B cell (primary cell): ENCODE results near the gene TSSK6. TPM values are rescaled to one million over a fixed set of nuclear protein-coding genes. Genes with fewer than 3 reads are reported as not detected.

Source experiments
- ATAC-seq: fragments of 200-7000 bp; cut with Tn5 transposase; one replicate; pipeline ENCODE4 v1.10.0; 2021; ENCODE audit warnings: low read depth, mild to moderate bottlenecking, moderate number of reproducible peaks, moderate library complexity
- CTCF ChIA-PET: fragments of 350-600 bp; sonication (Branson Sonifier 250); formaldehyde crosslinking; loops from one replicate; lab custom pipeline; 2021; ENCODE audit warnings: antibody characterized with exemption, inconsistent platforms; lab: Charles Lee
- POLR2A ChIA-PET: fragments of 350-600 bp; sonication (Branson Sonifier 250); formaldehyde crosslinking; loops from one replicate; lab custom pipeline; 2021; ENCODE audit warnings: antibody characterized with exemption; lab: Charles Lee
- DNase-seq: peaks from one replicate; pipeline ENCODE4 v3.0.0; 2013
- H2AFZ ChIP-seq: 2 replicates; pipeline ENCODE4 v1.6.1; 2012; ENCODE audit warnings: mild to moderate bottlenecking, low read depth, low read length; ENCODE audit not compliant: insufficient read depth, poor library complexity, severe bottlenecking
- H3K27ac ChIP-seq, 2 donors: 1 replicate in 1 of 2; 2 replicates in 1 of 2; pipeline ENCODE4 v1.5.1; 2012 to 2013; ENCODE audit warnings: low read length in 2 of 2, mild to moderate bottlenecking in 2 of 2, moderate library complexity in 1 of 2
- H3K27me3 ChIP-seq, 4 experiments: fragments of 200-600 bp in 1 of 4; sonication (generic) in 1 of 4; replicated peaks in 1 of 4; 1 replicate in 2 of 4; 2 replicates in 2 of 4; pipeline versions ENCODE4 v1.6.1 to v1.7.0; 2013 to 2016; ENCODE audit warnings: low read length in 3 of 4, mild to moderate bottlenecking in 2 of 4, mixed read lengths in 1 of 4, moderate library complexity in 1 of 4; ENCODE audit not compliant: insufficient read depth in 4 of 4, control insufficient read depth in 3 of 4; ENCODE audit errors: control extremely low read depth in 1 of 4
- H3K36me3 ChIP-seq, 2 experiments: replicated peaks in 1 of 2; 1 replicate in 1 of 2; 2 replicates in 1 of 2; pipeline versions ENCODE4 v1.6.1 to v1.7.1; 2013; ENCODE audit warnings: low read length in 1 of 2; ENCODE audit not compliant: insufficient read depth in 2 of 2, control insufficient read depth in 1 of 2; ENCODE audit errors: control extremely low read depth in 1 of 2, extremely low read depth in 1 of 2
- H3K4me1 ChIP-seq, 2 donors: fragments of 200-600 bp in 1 of 2; sonication (generic) in 1 of 2; 1 replicate in 1 of 2; 2 replicates in 1 of 2; pipeline versions ENCODE4 v1.5.1 to v1.6.1; 2013 to 2017; ENCODE audit warnings: low read length in 2 of 2; ENCODE audit not compliant: control insufficient read depth in 2 of 2, insufficient read depth in 2 of 2
- H3K4me2 ChIP-seq: replicated peaks from 2 replicates; pipeline ENCODE3; 2012; ENCODE audit warnings: mild to moderate bottlenecking, low read depth, low read length; ENCODE audit not compliant: poor library complexity, severe bottlenecking
- H3K4me3 ChIP-seq, 5 experiments: fragments of 200-600 bp in 1 of 5; sonication (generic) in 1 of 5; 1 replicate in 3 of 5; 2 replicates in 2 of 5; pipeline versions ENCODE4 v1.5.1 to v1.7.0; 2011 to 2016; ENCODE audit warnings: low read length in 4 of 5, mild to moderate bottlenecking in 4 of 5, low read depth in 2 of 5, control low read depth in 1 of 5, moderate library complexity in 1 of 5; ENCODE audit not compliant: insufficient read depth in 1 of 5; ENCODE audit errors: control extremely low read depth in 1 of 5, extremely low read depth in 1 of 5
- H3K79me2 ChIP-seq: fragments of 200-600 bp; sonication (generic); one replicate; pipeline ENCODE4 v1.6.0; 2016; ENCODE audit warnings: low read length; ENCODE audit not compliant: control insufficient read depth, insufficient read depth
- H3K9ac ChIP-seq: fragments of 200-600 bp; sonication (generic); 2 replicates; pipeline ENCODE4 v1.6.1; 2017; ENCODE audit warnings: mild to moderate bottlenecking, low read length, moderate library complexity
- H3K9me3 ChIP-seq, 3 donors: one replicate each; pipeline versions ENCODE4 v1.6.1 to v1.7.1; 2013; ENCODE audit warnings: low read length in 2 of 3; ENCODE audit not compliant: control insufficient read depth in 2 of 3, insufficient read depth in 1 of 3; ENCODE audit errors: control extremely low read depth in 1 of 3
- H4K20me1 ChIP-seq: 2 replicates; pipeline ENCODE4 v1.6.0; 2012; ENCODE audit warnings: mild to moderate bottlenecking, low read length; ENCODE audit not compliant: insufficient read depth, control insufficient read depth, poor library complexity, severe bottlenecking
- H3K27ac Mint-ChIP-seq: one replicate; pipeline ENCODE4 v1.8.0; 2021; ENCODE audit warnings: mixed read lengths
- H3K27me3 Mint-ChIP-seq: one replicate; pipeline ENCODE4 v1.8.0; 2021; ENCODE audit warnings: mixed read lengths
- H3K4me1 Mint-ChIP-seq: one replicate; pipeline ENCODE4 v1.8.0; 2021; ENCODE audit warnings: mixed read lengths
- H3K4me3 Mint-ChIP-seq: one replicate; pipeline ENCODE4 v1.8.0; 2021; ENCODE audit warnings: mixed read lengths
- H3K9me3 Mint-ChIP-seq: one replicate; pipeline ENCODE4 v1.8.0; 2022; ENCODE audit warnings: mixed read lengths; ENCODE audit not compliant: insufficient read depth
- CTCF ChIP-seq: fragments of 200-600 bp; IDR thresholded peaks from one replicate; pipeline ENCODE4 v1.8.0; 2022; ENCODE audit warnings: antibody characterized with exemption, mild to moderate bottlenecking
- EZH2 ChIP-seq: IDR thresholded peaks from 2 replicates; pipeline ENCODE4 v1.6.1; 2012; ENCODE audit warnings: borderline replicate concordance, low read depth, mild to moderate bottlenecking, moderate library complexity, low read length; ENCODE audit not compliant: insufficient read depth, poor library complexity, severe bottlenecking
- WGBS: methylation state at CpG from one replicate; pipeline ENCODE4 v1.1.5; 2013; ENCODE audit warnings: missing lambda C conversion rate; ENCODE audit not compliant: insufficient coverage; 5-methylcytosine and 5-hydroxymethylcytosine counted together
- intact Hi-C: fragments of 100-400 bp; cut with micrococcal nuclease; formaldehyde crosslinking; loops from one replicate; pipeline ENCODE4 v1.10.0; 2022
- polyA plus RNA-seq: library from polyadenylated mRNA; depleted of rRNA; stranded (reverse); fragments of >200 nt; gene quantifications from 2 replicates; pipeline ENCODE4 v1.2.3, GENCODE V29; 2012
- total RNA-seq, 2 donors: library from RNA; stranded (reverse); fragments of 120-200 nt in 1 of 2; gene quantifications; 1 replicate in 1 of 2; 2 replicates in 1 of 2; pipeline versions ENCODE4 v1.2.3 to v1.2.4, GENCODE V29; 2013 to 2022

The TSSK6 gene
- total and polyA plus RNA-seq, 2 donors (not counting 1 experiment from before 2014, with no cell fraction given): 8.9 to 9.6 TPM

DNA sequence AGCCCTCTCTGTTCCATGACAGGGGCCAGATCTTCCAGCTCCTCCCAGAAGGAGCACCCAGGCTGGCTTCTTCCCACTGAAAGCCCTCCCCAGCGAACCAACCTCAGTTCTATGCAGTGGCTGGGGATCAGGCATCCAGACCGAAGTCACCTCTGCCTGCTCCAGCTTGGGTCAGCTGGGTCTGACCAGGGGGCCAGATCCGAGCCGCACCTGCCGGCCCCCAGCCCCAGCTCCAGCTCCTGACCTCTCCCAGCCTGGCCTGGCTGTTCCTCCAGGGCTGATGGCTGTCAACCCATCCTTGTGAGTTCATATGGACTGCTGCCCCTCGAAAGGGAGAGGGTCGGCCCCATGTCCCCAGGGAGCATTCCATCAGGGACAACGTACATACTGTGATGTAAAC is 8.0 kb downstream of the TSSK6 start:
- 95% methylated on average over 7 of the region's 8 CpGs for WGBS
- Mint-ChIP-seq H3K27me3 (no peaks in the 10 kb centered on the region), H3K4me3 (no peak overlapping the region), H3K27ac (no peak overlapping the region), H3K4me1 (no peaks in the 10 kb centered on the region), H3K9me3 (no peaks in the 10 kb centered on the region)
- Histone ChIP-seq H3K79me2 (no peaks in the 10 kb centered on the region), H3K9ac (no peak overlapping the region), H3K27ac (no peak overlapping the region), H4K20me1 (no peaks in the 10 kb centered on the region), H2AFZ (no peak overlapping the region), H3K4me1 (no peaks in the 10 kb centered on the region), H3K9me3 (peaks cover 0 to 4% (median 0%) of the 10 kb centered on the region in 3 donors), H3K27me3 (no peaks in the 10 kb centered on the region), H3K4me2 (no peak overlapping the region), H3K36me3 (peaks cover 0 to 46% of the 10 kb centered on the region in 2 experiments), H3K4me3 (no peak overlapping the region)
- TF ChIP-seq EZH2 (no peak), CTCF (no peak)
- DNase-seq (no peak), ATAC-seq (no peak)
- POLR2A ChIA-PET: interaction anchor here (0.6 kb wide), 1 partner anchor 133 kb away, joined by 3 read pairs; no protein-coding TSS in a partner anchor
- intact Hi-C loops: no loop called here
- CTCF ChIA-PET: no interaction called here

GRCh38 chr19:19506592-19506991 is 8.8 kb downstream of the TSSK6 start:
- H4K20me1 ChIP-seq: no peaks in the 10 kb centered on the region
- no peaks in the 10 kb centered on the region for H3K27me3 ChIP-seq
- H3K4me3 Mint-ChIP-seq: no peak overlapping the region
- H3K79me2 ChIP-seq: no peaks in the 10 kb centered on the region
- no peak overlapping the region for H3K4me3 ChIP-seq
- no peaks in the 10 kb centered on the region for H3K27me3 Mint-ChIP-seq
- H3K4me1 Mint-ChIP-seq: no peaks in the 10 kb centered on the region
- no peak for ATAC-seq
- ChIA-PET CTCF (no interaction called here), POLR2A (interaction anchor here (0.7 to 0.8 kb wide), 2 partner anchors 8 to 11 kb away, joined by 3 to 4 read pairs; no protein-coding TSS in a partner anchor)
- no peak for TF ChIP-seq EZH2
- TF ChIP-seq CTCF: no peak
- no peak overlapping the region for H3K27ac Mint-ChIP-seq
- H3K4me2 ChIP-seq: no peak overlapping the region
- H3K9me3 ChIP-seq: peaks cover 0 to 4% (median 0%) of the 10 kb centered on the region in 3 donors
- WGBS: 95% methylated on average over 8 of the region's 12 CpGs
- no peak overlapping the region for H2AFZ ChIP-seq
- no peak overlapping the region for H3K27ac ChIP-seq
- no peaks in the 10 kb centered on the region for H3K9me3 Mint-ChIP-seq
- intact Hi-C loops: no loop called here
- peaks cover 0 to 54% of the 10 kb centered on the region in 2 experiments for H3K36me3 ChIP-seq
- no peak for DNase-seq
- H3K9ac ChIP-seq: no peak overlapping the region
- no peaks in the 10 kb centered on the region for H3K4me1 ChIP-seq
